ENCODE results near the gene ST7L. TPM values are rescaled to one million over a fixed set of nuclear protein-coding genes. Genes with fewer than 3 reads are reported as not detected.

The ST7L gene
- total and polyA plus RNA-seq, 2 of the 4 experiments (the other 2 are of a cell fraction): 7.7 to 14.7 TPM

GRCh38 chr1:112511897-112512296 lies 107.0 kb downstream of the ST7L start:
- Histone ChIP-seq H3K27me3 (ENCODE audit: control insufficient read depth, insufficient read depth, low read length) (peaks cover 31% of the 10 kb centered on the region), H3K36me3 (ENCODE audit: control insufficient read depth, insufficient read depth, low read length) (peaks cover under 1% of the 10 kb centered on the region; the same call in 1 of the 2 replicates), H2AK5ac (ENCODE audit: low read depth, low read length) (no peak overlapping the region; the same call in 1 of the 2 replicates), H3K4ac (ENCODE audit: low read depth, low read length) (no peak overlapping the region), H4K8ac (ENCODE audit: low read depth in 2 of 2, low read length in 2 of 2) (no peak overlapping the region), H3K4me1 (ENCODE audit: control insufficient read depth, insufficient read depth, low read length) (peaks cover 33% of the 10 kb centered on the region), H3K9me1 (ENCODE audit: insufficient read depth, low read length) (peaks cover 23% of the 10 kb centered on the region), H3K56ac (ENCODE audit: extremely low read depth, insufficient read depth, low read length) (no peak overlapping the region), H4K91ac (ENCODE audit: insufficient read depth, low read depth, low read length) (0 out of 2 replicates have a peak overlapping the region, but pooled peaks have one; percentile 30), H3K9me3 (ENCODE audit: control insufficient read depth, insufficient read depth, low read length) (peaks cover 4% of the 10 kb centered on the region; the same call in 1 of the 2 replicates), H3K9ac (ENCODE audit: low read depth, low read length) (no peak overlapping the region), H3K27ac (ENCODE audit: insufficient read depth, low read length) (no peak overlapping the region), H3K4me3 (ENCODE audit: insufficient read depth, low read depth, low read length) (no peak overlapping the region), H2BK5ac (ENCODE audit: low read depth, low read length, poor library complexity, severe bottlenecking) (no peak overlapping the region), H3K79me1 (ENCODE audit: low read depth in 1 of 2, low read length in 2 of 2) (no peaks in the 10 kb centered on the region), H3K23ac (ENCODE audit: low read depth, low read length) (no peak overlapping the region), H3K18ac (ENCODE audit: low read depth, low read length) (no peak overlapping the region; the same call in 1 of the 2 replicates), H3K14ac (replicated peaks; ENCODE audit: low read depth, low read length) (no peak overlapping the region), H2AFZ (replicated peaks; ENCODE audit: low read length, poor library complexity) (no peak overlapping the region), H4K5ac (ENCODE audit: low read depth, low read length) (no peak overlapping the region), H3K4me2 (ENCODE audit: low read depth, low read length) (no peak overlapping the region), H2AK9ac (replicated peaks; ENCODE audit: low read depth, low read length, poor library complexity) (no peak overlapping the region), H2BK120ac (ENCODE audit: low read depth, low read length) (peak overlapping the region; percentile 54; the same call in 1 of the 2 replicates), H2BK15ac (ENCODE audit: low read depth, low read length) (peak overlapping the region; percentile 41; the same call in 1 of the 3 replicates), H4K20me1 (ENCODE audit: insufficient read depth, low read length) (peaks cover 17% of the 10 kb centered on the region), H2BK20ac (ENCODE audit: low read depth, low read length) (peak overlapping the region; percentile 65; the same call in 1 of the 2 replicates)
- TF ChIP-seq, protein P1, sequence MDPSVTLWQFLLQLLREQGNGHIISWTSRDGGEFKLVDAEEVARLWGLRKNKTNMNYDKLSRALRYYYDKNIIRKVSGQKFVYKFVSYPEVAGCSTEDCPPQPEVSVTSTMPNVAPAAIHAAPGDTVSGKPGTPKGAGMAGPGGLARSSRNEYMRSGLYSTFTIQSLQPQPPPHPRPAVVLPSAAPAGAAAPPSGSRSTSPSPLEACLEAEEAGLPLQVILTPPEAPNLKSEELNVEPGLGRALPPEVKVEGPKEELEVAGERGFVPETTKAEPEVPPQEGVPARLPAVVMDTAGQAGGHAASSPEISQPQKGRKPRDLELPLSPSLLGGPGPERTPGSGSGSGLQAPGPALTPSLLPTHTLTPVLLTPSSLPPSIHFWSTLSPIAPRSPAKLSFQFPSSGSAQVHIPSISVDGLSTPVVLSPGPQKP (IDR thresholded peaks at IDR 0.05; ENCODE audit: borderline replicate concordance, low read depth, low read length): no peak
- TF ChIP-seq BHLHE40 (IDR thresholded peaks at IDR 0.05; ENCODE audit: low read depth, low read length) (no peak), RFX5 (IDR thresholded peaks at IDR 0.05; ENCODE audit: low read depth, low read length) (no peak)
- BruUV-seq (replicated peaks): no TSS peak
- CTCF ChIA-PET: interaction anchor here (0.6 to 0.9 kb wide), 4 partner anchors 10 to 948 kb away, joined by 3 to 4 read pairs (median 4); no protein-coding TSS in a partner anchor
- dilution Hi-C loops (cut with HindIII; ENCODE audit: low sequenced_read_pairs, unreplicated experiment) (no loop called here), intact Hi-C loops (cut with micrococcal nuclease) (no loop called here), in situ Hi-C loops (cut with MboI; ENCODE audit: low sequenced_read_pairs) (no loop called here)
- POLR2A ChIA-PET (ENCODE audit: unreplicated experiment): interaction anchor here (0.6 kb wide), 1 partner anchor 10 kb away, joined by 3 read pairs; no protein-coding TSS in a partner anchor
- no CpG with 5 or more reads among the region's 2 CpGs for WGBS, 2 experiments (ENCODE audit: extremely low coverage in 2 of 2, insufficient read length in 1 of 2)
- ATAC-seq (ENCODE audit: low read depth) (no peak), DNase-seq (no peak)

All from IMR-90 (cell line).